CD14-positive monocyte (primary cell): ENCODE results near the gene MMD2. TPM values are rescaled to one million over a fixed set of nuclear protein-coding genes. Genes with fewer than 3 reads are reported as not detected.
A peak's percentile ranks its signal among the peaks of the same experiment; 100 is the strongest.

Experiments
- DNase-seq, 3 donors: peaks; one replicate each; pipeline ENCODE4 v3.0.0-alpha.2; 2011 to 2022
- H2AFZ ChIP-seq: 2 replicates; pipeline ENCODE4 v1.6.0; 2012; ENCODE audit warnings: mild to moderate bottlenecking, low read depth, low read length, inconsistent platforms; ENCODE audit not compliant: insufficient read depth, poor library complexity, severe bottlenecking
- H3K27ac ChIP-seq, 2 donors: 1 replicate in 1 of 2; 2 replicates in 1 of 2; pipeline ENCODE4 v1.5.1; 2012 to 2013; ENCODE audit warnings: low read length in 2 of 2, control low read depth in 1 of 2, inconsistent platforms in 1 of 2, low read depth in 1 of 2, mild to moderate bottlenecking in 1 of 2
- H3K27me3 ChIP-seq, 2 donors: one replicate each; pipeline versions ENCODE4 v1.6.0 to v1.6.1; 2011 to 2013; ENCODE audit warnings: low read length in 2 of 2; ENCODE audit not compliant: control insufficient read depth in 2 of 2, insufficient read depth in 2 of 2
- H3K36me3 ChIP-seq, 2 donors: replicated peaks in 1 of 2; 1 replicate in 1 of 2; 2 replicates in 1 of 2; pipeline versions ENCODE4 v1.5.1 to v1.6.1; 2012 to 2013; ENCODE audit warnings: low read length in 2 of 2, control low read depth in 1 of 2, inconsistent platforms in 1 of 2, mild to moderate bottlenecking in 1 of 2; ENCODE audit not compliant: insufficient read depth in 2 of 2, control insufficient read depth in 1 of 2
- H3K4me1 ChIP-seq, 2 donors: 1 replicate in 1 of 2; 2 replicates in 1 of 2; pipeline versions ENCODE4 v1.5.1 to v1.6.1; 2012 to 2013; ENCODE audit warnings: low read length in 2 of 2, control low read depth in 1 of 2, inconsistent platforms in 1 of 2, mild to moderate bottlenecking in 1 of 2, moderate library complexity in 1 of 2; ENCODE audit not compliant: insufficient read depth in 2 of 2, control insufficient read depth in 1 of 2
- H3K4me2 ChIP-seq: replicated peaks from 2 replicates; pipeline ENCODE3; 2012; ENCODE audit warnings: low read length, moderate library complexity, mild to moderate bottlenecking; ENCODE audit not compliant: poor library complexity, severe bottlenecking; ENCODE audit errors: extremely low read depth
- H3K4me3 ChIP-seq, 3 experiments: fragments of 200-600 bp in 1 of 3; sonication (generic) in 1 of 3; replicated peaks in 1 of 3; 1 replicate in 2 of 3; 2 replicates in 1 of 3; pipeline ENCODE4 v1.5.1; 2011 to 2013; ENCODE audit warnings: low read length in 3 of 3, mild to moderate bottlenecking in 3 of 3, control low read depth in 2 of 3, low read depth in 2 of 3, inconsistent platforms in 1 of 3, moderate library complexity in 1 of 3
- H3K79me2 ChIP-seq: 2 replicates; pipeline ENCODE4 v1.6.0; 2012; ENCODE audit warnings: mild to moderate bottlenecking, control low read depth, inconsistent platforms, low read length, moderate library complexity; ENCODE audit not compliant: insufficient read depth
- H3K9ac ChIP-seq: 2 replicates; pipeline ENCODE4 v1.6.0; 2017; ENCODE audit warnings: low read length, mild to moderate bottlenecking; ENCODE audit not compliant: insufficient read depth, poor library complexity, severe bottlenecking
- H3K9me3 ChIP-seq, 2 donors: replicated peaks in 1 of 2; 1 replicate in 1 of 2; 2 replicates in 1 of 2; pipeline versions ENCODE4 v1.5.1 to v1.6.1; 2012 to 2013; ENCODE audit warnings: low read length in 2 of 2, control low read depth in 1 of 2; ENCODE audit not compliant: control insufficient read depth in 1 of 2, insufficient read depth in 1 of 2
- H4K20me1 ChIP-seq: 2 replicates; pipeline ENCODE4 v1.6.0; 2012; ENCODE audit warnings: mild to moderate bottlenecking, low read length, control low read depth, moderate library complexity; ENCODE audit not compliant: insufficient read depth
- H3K27ac Mint-ChIP-seq, 7 donors: one replicate each; pipeline ENCODE4 v1.8.0; 2020; ENCODE audit warnings: mild to moderate bottlenecking in 7 of 7, mixed read lengths in 7 of 7, moderate library complexity in 6 of 7, inconsistent platforms in 2 of 7
- H3K27me3 Mint-ChIP-seq, 3 donors: one replicate each; pipeline ENCODE4 v1.8.0; 2021 to 2022; ENCODE audit warnings: low read depth in 3 of 3, mild to moderate bottlenecking in 3 of 3, mixed read lengths in 3 of 3, moderate library complexity in 3 of 3, inconsistent platforms in 1 of 3
- H3K36me3 Mint-ChIP-seq, 2 donors: one replicate each; pipeline ENCODE4 v1.8.0; 2020; ENCODE audit warnings: mixed read lengths in 2 of 2, inconsistent platforms in 1 of 2, mild to moderate bottlenecking in 1 of 2
- H3K4me1 Mint-ChIP-seq: one replicate; pipeline ENCODE4 v1.8.0; 2020; ENCODE audit warnings: mild to moderate bottlenecking, mixed read lengths
- H3K4me3 Mint-ChIP-seq, 2 donors: one replicate each; pipeline ENCODE4 v1.8.0; 2020; ENCODE audit warnings: mild to moderate bottlenecking in 2 of 2, mixed read lengths in 2 of 2, moderate library complexity in 1 of 2
- H3K9me3 Mint-ChIP-seq, 7 donors: one replicate each; pipeline ENCODE4 v1.8.0; 2020 to 2022; ENCODE audit warnings: mixed read lengths in 7 of 7, mild to moderate bottlenecking in 6 of 7, moderate library complexity in 6 of 7, inconsistent platforms in 2 of 7
- CTCF ChIP-seq: fragments of 200-600 bp; IDR thresholded peaks from one replicate; pipeline ENCODE4 v1.8.0; 2022; ENCODE audit warnings: antibody characterized with exemption, mild to moderate bottlenecking
- WGBS: methylation state at CpG from one replicate; pipeline ENCODE4 v1.1.5; 2013; ENCODE audit warnings: missing lambda C conversion rate; ENCODE audit not compliant: insufficient coverage; 5-methylcytosine and 5-hydroxymethylcytosine counted together
- intact Hi-C, 2 donors: fragments of 100-400 bp; cut with micrococcal nuclease; formaldehyde crosslinking; loops; one replicate each; pipeline versions ENCODE4 v1.15.0 to v1.15.1; 2023
- polyA minus RNA-seq: library from RNA; depleted of rRNA, polyadenylated mRNA; stranded (reverse); fragments of >200 nt; gene quantifications from 2 replicates; pipeline ENCODE4 v1.2.3, GENCODE V29; 2012
- polyA plus RNA-seq, 3 donors: library from polyadenylated mRNA; depleted of rRNA in 1 of 3; unstranded in 2 of 3; stranded (reverse) in 1 of 3; fragments of 300-500 nt in 2 of 3; fragments of >200 nt in 1 of 3; fragmentation: Illumina TruSeq in 2 of 3; gene quantifications; 1 replicate in 2 of 3; 2 replicates in 1 of 3; pipeline ENCODE4 v1.2.3, GENCODE V29; 2012 to 2021
- total RNA-seq, 12 experiments: library from RNA in 1 of 12; stranded (reverse) in 1 of 12; fragments of 120-200 nt in 1 of 12; gene quantifications; one replicate each; pipeline ENCODE4 v1.2.4 and lab custom pipeline; 2013 to 2026; ENCODE audit warnings: mixed read lengths in 6 of 12, inconsistent platforms in 1 of 12

Gene MMD2
- total RNA-seq (2013): not detected
- polyA plus RNA-seq (not detected), polyA minus RNA-seq (not detected in 2 replicates), total RNA-seq (lab: John Stamatoyannopoulos, UW) (0 to 0.46 (median 0) reads per million in 11 experiments)

GRCh38 chr7:4958477-4959301 lies at the start of gene MMD2:
TSS of gene MMD2 (minus strand) at chr7:4959187. CDS start at chr7:4959017, 170 bp downstream.
- Histone ChIP-seq H3K9ac (no peak within 1 kb of the TSS), H3K9me3 (no peaks in the 10 kb centered on the region), H3K36me3 (no peaks in the 10 kb centered on the region), H4K20me1 (no peaks in the 10 kb centered on the region), H3K4me2 (no peak within 1 kb of the TSS), H2AFZ (no peak within 1 kb of the TSS), H3K4me1 (no peaks in the 10 kb centered on the region), H3K27ac (no peak within 1 kb of the TSS), H3K27me3 (peaks cover 8 to 26% of the 10 kb centered on the region in 2 donors), H3K79me2 (no peaks in the 10 kb centered on the region), H3K4me3 (no peak within 1 kb of the TSS)
- intact Hi-C loops: no loop called here
- no peaks in the 10 kb centered on the region for H3K4me1 Mint-ChIP-seq
- H3K4me3 Mint-ChIP-seq: peak within 1 kb of the TSS in 1 of 2 donors; percentile 70
- 6% methylated on average over 71 of the region's 87 CpGs for WGBS
- DNase-seq: no peak
- no peak for TF ChIP-seq CTCF
- peaks cover 0 to 14% (median 0%) of the 10 kb centered on the region in 7 donors for H3K9me3 Mint-ChIP-seq
- peaks cover 22 to 53% (median 40%) of the 10 kb centered on the region in 3 donors for H3K27me3 Mint-ChIP-seq
- peaks cover 0 to 3% of the 10 kb centered on the region in 2 donors for H3K36me3 Mint-ChIP-seq
- no peak within 1 kb of the TSS for H3K27ac Mint-ChIP-seq

GRCh38 chr7:5005066-5005465 lies 46.1 kb upstream of the MMD2 start:
- Histone ChIP-seq H3K27ac (no peak overlapping the region), H3K4me1 (no peaks in the 10 kb centered on the region), H3K79me2 (no peaks in the 10 kb centered on the region), H3K27me3 (no peaks in the 10 kb centered on the region), H3K9ac (no peak overlapping the region), H3K4me2 (no peak overlapping the region), H3K36me3 (peaks cover 5 to 39% of the 10 kb centered on the region in 2 donors), H2AFZ (no peak overlapping the region), H3K9me3 (peaks cover 13 to 18% of the 10 kb centered on the region in 2 donors), H4K20me1 (no peaks in the 10 kb centered on the region), H3K4me3 (no peak overlapping the region)
- H3K9me3 Mint-ChIP-seq: peaks cover 12 to 20% (median 15%) of the 10 kb centered on the region in 7 donors
- H3K27me3 Mint-ChIP-seq: peaks cover 0 to 2% (median 2%) of the 10 kb centered on the region in 3 donors
- DNase-seq: no peak
- H3K27ac Mint-ChIP-seq: no peak overlapping the region
- intact Hi-C loops: no loop called here
- H3K4me1 Mint-ChIP-seq: no peaks in the 10 kb centered on the region
- no CpG with 5 or more reads among the region's 1 CpG for WGBS
- TF ChIP-seq CTCF: no peak
- peaks cover 35 to 50% of the 10 kb centered on the region in 2 donors for H3K36me3 Mint-ChIP-seq
- H3K4me3 Mint-ChIP-seq: no peak overlapping the region
